GM12878 (cell line): ENCODE results near the gene NSD2. TPM values are rescaled to one million over a fixed set of nuclear protein-coding genes. Genes with fewer than 3 reads are reported as not detected.

Experiments used
- ATAC-seq: fragments of 200-7000 bp; cut with Tn5 transposase; 3 replicates; pipeline ENCODE4 v1.9.1; 2020; ENCODE audit warnings: mild to moderate bottlenecking, moderate library complexity
- BruUV-seq: library from RNA; stranded (reverse); fragments of 400-500 nt; replicated peaks from 2 replicates; lab custom pipeline; 2021; lab: Mats Ljungman, UMichigan
- CTCF ChIA-PET: fragments of 300-600 bp; sonication (Branson Sonifier 250); formaldehyde crosslinking; extraction: SDS; loops from one replicate; lab custom pipeline; 2021; ENCODE audit warnings: inconsistent platforms; lab: Yijun Ruan, JAX
- POLR2A ChIA-PET: fragments of 350-600 bp; formaldehyde crosslinking; extraction: SDS; loops from one replicate; lab custom pipeline; 2021; ENCODE audit warnings: inconsistent platforms; lab: Charles Lee
- RAD21 ChIA-PET: fragments of 300-600 bp; sonication (Branson Sonifier 250); formaldehyde crosslinking; loops from one replicate; lab custom pipeline; 2023; ENCODE audit warnings: antibody characterized with exemption; ENCODE audit not compliant: unreplicated experiment; lab: Charles Lee
- SMC1A ChIA-PET: fragments of 300-600 bp; sonication (Branson Sonifier 250); formaldehyde crosslinking; loops from one replicate; lab custom pipeline; 2023; ENCODE audit not compliant: unreplicated experiment, uncharacterized antibody; lab: Charles Lee
- DNase-seq: peaks from one replicate; pipeline ENCODE4 v3.0.0-alpha.2; 2011; ENCODE audit warnings: low read depth, low spot score
- FAIRE-seq: peaks from 3 replicates; lab custom pipeline; 2011; peaks lifted over from hg19 to GRCh38; lab: Jason Lieb, UNC
- H2AFZ ChIP-seq: 2 replicates; pipeline ENCODE4 v1.6.0; 2011; ENCODE audit warnings: low read depth, low read length, control low read depth; ENCODE audit not compliant: control insufficient read depth
- H3K27ac ChIP-seq: 2 replicates; pipeline ENCODE4 v1.5.1; 2011; ENCODE audit warnings: control low read depth; ENCODE audit not compliant: control insufficient read depth, insufficient read depth
- H3K27me3 ChIP-seq, 2 experiments: replicated peaks in 1 of 2; 2 replicates each; pipeline versions ENCODE4 v1.6.0 to v1.6.1; 2011; ENCODE audit warnings: low read length in 1 of 2; ENCODE audit not compliant: control insufficient read depth in 2 of 2, insufficient read depth in 2 of 2
- H3K36me3 ChIP-seq, 2 experiments: 2 replicates each; pipeline ENCODE4 v1.5.1; 2011; ENCODE audit warnings: low read length in 1 of 2; ENCODE audit not compliant: control insufficient read depth in 2 of 2, insufficient read depth in 2 of 2
- H3K4me1 ChIP-seq: 2 replicates; pipeline ENCODE4 v1.6.1; 2011; ENCODE audit warnings: mild to moderate bottlenecking, low read length, moderate library complexity, mixed read lengths; ENCODE audit not compliant: control insufficient read depth, insufficient read depth
- H3K4me2 ChIP-seq: 2 replicates; pipeline ENCODE4 v1.6.0; 2011; ENCODE audit warnings: control low read depth; ENCODE audit not compliant: control insufficient read depth, insufficient read depth
- H3K4me3 ChIP-seq: fragments of 200-600 bp; sonication (generic); 2 replicates; pipeline ENCODE4 v1.5.1; 2016
- H3K79me2 ChIP-seq: 2 replicates; pipeline ENCODE4 v1.6.0; 2011; ENCODE audit warnings: low read length; ENCODE audit not compliant: control insufficient read depth, insufficient read depth
- H3K9ac ChIP-seq: 2 replicates; pipeline ENCODE4 v1.8.0; 2011; ENCODE audit warnings: low read length, control low read depth, mixed read lengths; ENCODE audit not compliant: control insufficient read depth, insufficient read depth
- H3K9me3 ChIP-seq: replicated peaks from 3 replicates; pipeline ENCODE4 v1.5.1; 2011; ENCODE audit warnings: mild to moderate bottlenecking, low read length; ENCODE audit not compliant: control insufficient read depth, insufficient read depth
- H4K20me1 ChIP-seq: 2 replicates; pipeline ENCODE4 v1.6.0; 2011; ENCODE audit not compliant: control insufficient read depth, insufficient read depth
- CHD2 ChIP-seq: IDR thresholded peaks from 2 replicates; pipeline ENCODE4 v1.6.1; 2011; ENCODE audit warnings: low read depth, low read length, improper control_type of control experiment, borderline replicate concordance
- EGR1 ChIP-seq, 2 experiments: IDR thresholded peaks; 1 replicate in 1 of 2; 2 replicates in 1 of 2; pipeline ENCODE4 v1.6.1; 2011 to 2012; ENCODE audit warnings: low read depth in 2 of 2, low read length in 2 of 2, borderline replicate concordance in 1 of 2, mild to moderate bottlenecking in 1 of 2, moderate library complexity in 1 of 2
- HDAC6 ChIP-seq: fragments of 200-600 bp; sonication (generic); IDR thresholded peaks from one replicate; pipeline ENCODE4 v1.8.0; 2017; ENCODE audit warnings: antibody characterized with exemption; ENCODE audit not compliant: unreplicated experiment
- JUND ChIP-seq: IDR thresholded peaks from 2 replicates; pipeline ENCODE4 v1.6.1; 2012; ENCODE audit warnings: low read depth, mild to moderate bottlenecking, low read length, improper control_type of control experiment, moderate library complexity
- MTA3 ChIP-seq: IDR thresholded peaks from 2 replicates; pipeline ENCODE4 v1.6.1; 2012; ENCODE audit warnings: low read length, inconsistent platforms, borderline replicate concordance
- NFXL1 ChIP-seq: fragments of 450-650 bp; IDR thresholded peaks from 2 replicates; pipeline ENCODE4 v1.6.1; 2017; ENCODE audit warnings: antibody characterized with exemption, mild to moderate bottlenecking, borderline replicate concordance
- NFYB ChIP-seq: IDR thresholded peaks from 2 replicates; pipeline ENCODE4 v1.6.1; 2011; ENCODE audit warnings: low read depth, mild to moderate bottlenecking, low read length, improper control_type of control experiment, moderate library complexity; ENCODE audit not compliant: insufficient read depth
- POLR2A ChIP-seq: IDR thresholded peaks from 2 replicates; pipeline ENCODE4 v1.6.1; 2011; ENCODE audit warnings: low read depth, mild to moderate bottlenecking, low read length
- POLR2AphosphoS2 ChIP-seq: IDR thresholded peaks from 2 replicates; pipeline ENCODE4 v1.6.1; 2011; ENCODE audit warnings: low read depth, mild to moderate bottlenecking, low read length, improper control_type of control experiment, moderate library complexity
- REST ChIP-seq: IDR thresholded peaks from 2 replicates; pipeline ENCODE4 v1.6.1; 2012; ENCODE audit warnings: mild to moderate bottlenecking, low read depth, low read length
- SPI1 ChIP-seq: IDR thresholded peaks from 2 replicates; pipeline ENCODE4 v1.6.1; 2011; ENCODE audit warnings: low read depth, mild to moderate bottlenecking, low read length, moderate library complexity, borderline replicate concordance; ENCODE audit not compliant: insufficient read depth
- WRNIP1 ChIP-seq: IDR thresholded peaks from 2 replicates; pipeline ENCODE4 v1.6.1; 2011; ENCODE audit warnings: low read depth, low read length, improper control_type of control experiment, borderline replicate concordance
- WGBS: methylation state at CpG from one replicate; pipeline ENCODE4 v1.1.6; 2016; ENCODE audit warnings: low lambda C conversion rate; ENCODE audit not compliant: insufficient replicate concordance, insufficient coverage; ENCODE audit errors: missing lambda C conversion rate; 5-methylcytosine and 5-hydroxymethylcytosine counted together
- in situ Hi-C: fragments of 300-500 bp; cut with MboI; formaldehyde crosslinking; loops from 9 replicates; pipeline ENCODE4 v1.14.3; 2018; ENCODE audit warnings: mixed read lengths
- intact Hi-C: fragments of 100-400 bp; cut with micrococcal nuclease; formaldehyde crosslinking; loops from one replicate; pipeline ENCODE4 v1.14.2; 2022; ENCODE audit not compliant: unreplicated experiment
- polyA plus RNA-seq, 11 experiments: library from polyadenylated mRNA; depleted of rRNA in 4 of 11; unstranded in 6 of 11; stranded (reverse) in 5 of 11; fragments of >200 nt; fragmentation: Nextera tagmentation in 4 of 11; fragmentation: Illumina TruSeq in 1 of 11; extraction: Ambion mirVana in 4 of 11; extraction: Trizol in 1 of 11; gene quantifications; 1 replicate in 1 of 11; 2 replicates in 10 of 11; pipeline versions ENCODE4 v1.2.1 to v1.2.3, GENCODE V29; 2011 to 2016; ENCODE audit warnings: inconsistent platforms in 2 of 11, missing spikeins in 2 of 11, low read depth in 1 of 11
- total RNA-seq, 4 experiments: library from RNA; depleted of rRNA in 3 of 4; stranded (reverse); fragments of >200 nt in 3 of 4; fragmentation: Illumina TruSeq in 1 of 4; extraction: Trizol in 1 of 4; gene quantifications; 2 replicates each; pipeline versions ENCODE4 v1.2.1 to v1.2.3, GENCODE V29; 2013 to 2021

NSD2 gene
- total and polyA plus RNA-seq, 10 of the 15 experiments (the other 5 are each of a cell fraction or from before 2014, with no cell fraction given), result 8.6 to 139 (median 67.2) TPM

GRCh38 chr4:1859389-1859753 is 11.8 kb upstream of the NSD2 start:
- BruUV-seq, result no TSS peak
- WGBS, result 29% methylated on average over 1 of the region's 1 CpG
- ChIA-PET CTCF (no interaction called here), RAD21 (interaction anchor here (0.6 kb wide), 1 partner anchor 28 kb away, joined by 3 read pairs; no protein-coding TSS in a partner anchor), POLR2A (interaction anchor here (0.6 kb wide), 1 partner anchor 29 kb away, joined by 3 read pairs; no protein-coding TSS in a partner anchor), SMC1A (interaction anchor here (0.7 to 3.8 kb wide), 2 partner anchors 19 to 40 kb away, joined by 3 to 14 read pairs; no protein-coding TSS in a partner anchor)
- Histone ChIP-seq H4K20me1 (no peaks in the 10 kb centered on the region), H3K27me3 (no peaks in the 10 kb centered on the region), H3K4me1 (peaks cover 9% of the 10 kb centered on the region), H3K9me3 (no peaks in the 10 kb centered on the region), H3K9ac (no peak overlapping the region), H3K4me3 (no peak overlapping the region), H3K36me3 (no peaks in the 10 kb centered on the region), H3K27ac (no peak overlapping the region), H3K4me2 (no peak overlapping the region), H3K79me2 (peaks cover 27% of the 10 kb centered on the region), H2AFZ (no peak overlapping the region)
- TF ChIP-seq NFXL1 (no peak), POLR2AphosphoS2 (no peak), JUND (no peak)
- ATAC-seq (no peak), DNase-seq (no peak), FAIRE-seq (no peak)
- in situ Hi-C loops, result no loop called here
- intact Hi-C loops, result no loop called here

- Histone ChIP-seq H3K79me2 (no peaks in the 10 kb centered on the region; the same call in 1 of the 2 replicates), H3K36me3 (no peaks in the 10 kb centered on the region), H3K27me3 (no peaks in the 10 kb centered on the region), H3K27ac (no peak overlapping the region), H3K4me2 (peak overlapping the region; percentile 62), H3K4me1 (peaks cover 7% of the 10 kb centered on the region), H2AFZ (peak overlapping the region; percentile 19; the same call in 1 of the 2 replicates), H3K4me3 (peak overlapping the region; percentile 54; the same call in 1 of the 2 replicates), H3K9me3 (no peaks in the 10 kb centered on the region), H3K9ac (peak overlapping the region; percentile 32; the same call in 1 of the 2 replicates), H4K20me1 (no peaks in the 10 kb centered on the region)
- FAIRE-seq, result no peak
- RAD21 ChIA-PET, result interaction anchor here (0.9 kb wide), 1 partner anchor 37 kb away, joined by 3 read pairs; no protein-coding TSS in a partner anchor
- 7% methylated on average over 32 of the region's 45 CpGs for WGBS
- DNase-seq, result no peak
- in situ Hi-C loops, result no loop called here
- ATAC-seq, result no peak
- no TSS peak for BruUV-seq
- SMC1A ChIA-PET, result interaction anchor here (1.0 kb wide), 1 partner anchor 37 kb away, joined by 5 read pairs; no protein-coding TSS in a partner anchor
- intact Hi-C loops, result no loop called here
- POLR2A ChIA-PET, result interaction anchor here (1.1 to 1.2 kb wide), 2 partner anchors 8 to 21 kb away, joined by 3 to 4 read pairs; no protein-coding TSS in a partner anchor
- CTCF ChIA-PET, result interaction anchor here (1.0 kb wide), 1 partner anchor 38 kb away, joined by 3 read pairs; no protein-coding TSS in a partner anchor
- TF ChIP-seq NFYB, result no peak
- TF ChIP-seq CHD2, result no peak
- no peak for TF ChIP-seq POLR2A
- TF ChIP-seq EGR1 (IDR thresholded peaks at IDR 0.05; ENCODE audit: borderline replicate concordance in 1 of 2, low read depth in 2 of 2, low read length in 2 of 2), result peak in 1 of 2 experiments; percentile 87; a peak in 2 of 3 replicates
- no peak for TF ChIP-seq WRNIP1
- no peak for TF ChIP-seq SPI1
- no peak for TF ChIP-seq MTA3
- no peak for TF ChIP-seq HDAC6
- no peak for TF ChIP-seq REST
These were observed 8.9 kb upstream of the NSD2 start for GRCh38 chr4:1862055-1862911.
